CD4-positive, alpha-beta T cell treated with Interleukin-17A for 4 hours (primary cell): Measurements from ENCODE around the gene CSMD2.

Experiments used
- DNase-seq: peaks from one replicate; pipeline ENCODE4 v3.0.0-alpha.2; 2020; ENCODE audit warnings: mixed read lengths

CSMD2 gene

DNA sequence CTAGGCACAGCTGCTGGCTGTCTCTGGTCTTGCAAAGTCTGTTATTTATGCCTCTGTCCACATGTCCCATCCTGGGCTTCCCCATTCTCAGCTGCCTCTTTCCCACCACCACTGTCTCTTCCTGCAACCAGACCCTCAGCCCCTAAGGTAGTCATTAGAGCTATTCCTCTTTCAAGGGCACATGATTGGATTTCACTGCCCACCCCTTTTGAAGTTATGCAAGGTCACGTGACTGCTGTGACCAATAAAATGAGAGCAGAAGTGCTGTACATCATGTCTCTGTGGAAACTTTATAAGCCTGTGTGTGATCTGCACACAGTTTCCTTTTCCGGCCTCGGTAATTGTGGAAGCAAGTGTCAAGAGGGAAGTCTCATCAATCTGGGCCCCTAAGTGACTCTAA lies 437.7 kb downstream of the CSMD2 start:
- no peak for DNase-seq

DNA sequence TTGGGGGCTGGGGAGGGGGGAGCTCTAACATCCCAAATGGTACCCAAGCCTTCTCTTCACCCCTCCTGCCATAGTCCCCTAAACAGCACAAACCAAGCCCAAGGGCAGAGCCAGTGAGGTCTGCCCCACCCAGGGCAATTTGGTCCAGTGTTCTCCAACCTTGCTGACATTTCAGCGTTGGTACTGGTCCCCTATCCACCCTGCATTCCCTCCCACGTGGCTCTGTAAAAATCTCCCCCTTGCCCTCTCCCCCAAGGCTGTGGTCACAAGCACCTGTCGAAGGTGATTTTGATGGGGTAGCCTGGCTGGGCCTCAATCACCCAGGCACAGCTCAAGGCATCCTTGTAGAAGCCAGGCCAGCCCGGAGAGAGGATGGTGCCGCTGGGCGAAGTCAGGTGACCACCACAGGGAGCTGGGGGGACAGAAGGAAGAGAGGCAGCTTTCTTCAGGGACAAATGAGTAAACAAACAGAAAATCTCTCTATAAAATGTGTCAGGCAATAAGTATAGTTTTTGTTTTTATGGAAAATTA lies 438.7 kb downstream of the CSMD2 start:
- DNase-seq = no peak

DNA sequence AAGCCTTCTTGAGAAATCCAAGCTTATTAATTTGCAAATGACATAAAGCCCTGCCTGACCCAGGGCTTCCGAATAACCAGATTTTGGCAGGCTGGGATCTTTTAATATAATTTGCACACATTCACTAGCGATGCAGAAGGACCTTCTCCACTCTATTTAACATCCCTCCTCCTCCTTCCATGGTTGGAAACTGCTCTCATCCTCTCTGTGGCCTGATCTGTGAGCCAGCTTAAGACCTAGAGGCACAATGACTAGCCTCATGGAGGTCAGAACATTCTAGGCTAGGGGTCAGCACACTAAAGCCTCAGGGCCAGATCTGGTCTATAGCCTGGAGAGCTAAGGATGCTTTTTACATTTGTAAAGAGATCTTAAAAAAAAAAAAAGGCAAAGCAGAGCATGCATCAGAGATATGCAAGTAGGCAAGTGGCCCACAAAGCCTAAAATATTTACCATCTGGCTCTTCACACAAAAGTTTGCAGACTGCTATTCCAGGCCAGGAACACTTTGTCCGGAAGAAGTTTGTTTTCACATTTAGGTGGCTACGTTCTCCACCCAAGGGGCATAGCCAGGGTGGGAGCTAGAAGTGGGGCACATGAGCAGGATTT lies 439.4 kb downstream of the CSMD2 start:
- DNase-seq = no peak

DNA sequence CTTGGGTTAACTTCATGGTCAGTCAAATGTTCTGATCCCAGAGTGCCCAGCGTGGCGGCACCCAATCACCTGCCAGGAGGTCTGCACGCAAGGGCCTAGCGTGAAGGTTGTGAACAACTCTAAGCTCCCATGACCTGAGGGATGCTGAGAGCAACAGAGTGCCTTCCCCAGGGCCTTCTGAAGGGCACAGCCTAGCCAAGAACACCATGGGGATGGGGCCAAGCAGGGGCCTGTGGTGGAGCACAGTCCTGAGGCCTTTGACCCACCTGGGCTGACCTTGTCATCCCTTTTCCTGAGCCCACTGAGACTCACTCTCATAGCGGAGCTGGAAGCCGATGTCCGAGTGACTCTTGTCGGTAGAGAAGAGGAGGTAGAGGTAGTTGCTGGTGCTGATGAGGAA lies 440.0 kb downstream of the CSMD2 start:
- DNase-seq = no peak

DNA sequence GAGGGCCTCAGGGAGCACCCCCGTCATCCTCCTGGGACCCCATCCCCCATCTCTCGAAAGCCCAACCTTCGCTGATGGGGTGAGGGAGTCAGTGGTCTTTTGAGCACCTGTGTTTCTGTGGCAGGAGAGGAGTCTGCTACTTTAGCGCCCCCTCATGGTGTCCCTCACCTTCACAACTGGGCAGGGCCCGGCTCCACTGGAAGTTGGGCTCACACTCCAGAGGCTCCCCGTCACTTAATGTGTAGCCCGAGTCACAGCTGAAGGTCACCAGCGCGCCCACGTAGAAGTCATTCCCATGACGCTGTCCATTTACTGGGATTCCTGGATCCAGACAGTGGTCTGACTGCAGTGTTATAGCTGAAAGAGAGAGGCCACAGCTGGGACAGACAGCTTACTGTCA lies 440.7 kb downstream of the CSMD2 start:
- DNase-seq = no peak

DNA sequence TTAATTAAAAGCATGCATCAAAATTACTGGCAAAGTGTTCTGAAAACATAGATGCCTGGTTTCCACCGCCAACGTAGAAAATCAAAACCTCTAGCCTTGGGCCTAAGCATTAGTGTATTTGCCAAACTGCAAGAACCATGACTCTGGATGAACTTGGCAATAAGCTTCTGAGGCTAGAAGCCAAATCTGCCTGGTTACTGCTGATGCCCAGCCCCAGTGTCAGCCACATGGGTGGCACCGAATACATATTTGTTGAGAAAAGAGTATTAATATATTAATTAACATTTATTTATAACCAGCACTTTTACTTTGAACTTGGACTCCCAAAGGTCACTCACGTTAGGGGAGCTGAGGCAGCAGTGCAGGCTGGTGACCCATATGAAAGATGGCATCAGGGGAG lies 441.8 kb downstream of the CSMD2 start:
- DNase-seq = no peak

DNA sequence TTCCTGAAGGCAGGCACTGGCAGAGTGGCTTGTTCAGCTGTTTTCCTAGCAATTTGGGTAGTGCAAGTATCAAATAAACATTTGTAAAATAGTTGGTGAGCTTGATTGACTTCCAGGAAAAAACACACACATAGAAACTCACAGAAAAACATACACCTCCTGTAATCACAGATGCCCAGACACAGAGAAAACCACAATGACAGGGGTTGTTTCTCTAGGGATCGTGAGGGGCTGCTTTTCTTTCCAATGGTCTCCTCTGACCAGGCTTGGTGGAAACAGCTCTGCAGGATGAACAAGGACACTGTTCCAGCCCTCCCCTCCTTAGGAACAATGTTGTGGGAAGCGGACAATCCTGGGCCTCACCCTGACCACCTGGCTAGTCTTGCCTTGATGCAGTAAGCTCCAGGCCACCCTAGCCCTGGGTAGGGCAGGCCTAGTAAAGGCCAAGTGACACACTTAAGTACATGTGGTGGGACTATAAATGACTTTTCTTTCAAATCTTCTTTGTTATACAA lies 443.7 kb downstream of the CSMD2 start:
- no peak for DNase-seq

DNA sequence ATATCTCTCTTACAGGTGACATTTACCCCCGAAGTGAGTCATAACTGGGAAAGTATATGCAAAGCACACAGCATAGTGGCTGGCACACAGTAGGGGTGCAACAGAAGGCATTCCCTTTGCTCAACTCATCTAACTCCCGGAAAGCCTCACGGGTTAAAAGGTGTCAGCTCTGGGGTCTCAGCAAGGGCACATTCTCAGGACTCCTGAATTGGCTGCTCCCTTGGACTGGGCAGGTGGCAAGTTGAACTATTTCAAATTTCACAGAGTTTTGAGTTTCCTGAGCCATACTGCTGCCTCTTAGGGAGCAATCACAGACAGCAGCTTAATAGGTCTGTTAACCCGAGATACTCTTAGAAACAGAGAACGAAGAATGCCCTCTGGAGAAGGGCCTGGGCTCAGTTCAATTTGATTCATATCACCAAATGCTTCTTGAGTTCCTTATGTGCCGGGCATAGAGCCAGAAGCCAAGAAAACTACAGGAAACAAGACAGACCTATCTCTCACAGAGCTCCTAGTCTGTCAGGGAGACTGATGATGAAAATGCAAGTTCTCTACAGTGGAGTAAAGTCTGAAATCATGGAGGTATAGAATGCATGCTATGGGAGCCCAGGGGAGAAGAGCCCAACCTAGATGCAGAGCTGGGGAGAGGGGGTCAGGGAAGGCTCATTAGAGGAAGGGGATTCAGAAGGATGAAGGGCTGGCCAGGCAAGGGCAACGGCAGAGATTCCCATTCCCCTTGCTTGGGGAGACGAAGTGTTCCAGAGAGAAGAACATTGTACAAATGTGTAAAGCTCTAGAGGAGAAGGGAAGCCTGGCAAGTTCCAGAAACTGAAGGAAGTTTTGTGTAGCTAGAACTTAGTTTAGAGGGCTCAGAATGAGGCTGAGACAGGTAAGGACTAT lies 445.0 kb downstream of the CSMD2 start:
- DNase-seq = no peak

DNA sequence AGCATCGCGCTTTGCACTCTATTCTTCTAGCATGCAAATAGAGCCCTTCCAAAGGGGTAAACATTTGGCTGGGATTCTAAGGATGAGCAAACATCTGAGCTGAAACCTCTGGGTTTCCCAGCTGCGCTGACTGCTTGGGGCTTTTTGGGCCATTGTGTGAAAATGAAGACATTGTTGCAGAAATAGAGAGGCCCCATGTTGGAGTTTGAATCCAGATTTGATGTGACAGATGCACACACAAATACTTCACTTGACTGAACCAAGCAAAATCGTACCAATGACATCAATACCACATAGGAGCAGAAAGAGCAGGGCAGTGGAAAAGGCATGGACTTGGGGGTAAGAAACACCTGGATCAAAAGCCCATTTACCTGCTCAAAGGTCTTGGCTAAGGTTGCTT lies 445.7 kb downstream of the CSMD2 start:
- DNase-seq = no peak

DNA sequence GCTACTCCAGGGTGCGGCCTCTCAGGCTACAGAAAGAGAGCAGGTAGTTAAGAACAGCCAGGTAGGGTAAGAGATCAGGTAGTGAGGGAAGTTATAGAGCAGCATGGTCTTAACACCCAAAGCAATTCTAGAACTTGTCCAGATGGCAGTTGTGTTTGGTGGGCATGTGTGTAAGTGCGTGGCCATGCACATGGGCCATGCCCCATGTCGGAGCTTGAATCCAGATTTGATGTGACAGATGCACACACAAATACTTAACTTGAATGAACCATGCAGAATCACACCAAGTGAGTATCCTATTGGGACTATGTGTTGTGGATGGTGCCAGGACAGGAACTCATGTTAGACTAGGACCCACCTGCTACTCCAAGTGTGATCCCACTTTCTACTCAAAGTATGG lies 446.8 kb downstream of the CSMD2 start:
- DNase-seq = no peak

DNA sequence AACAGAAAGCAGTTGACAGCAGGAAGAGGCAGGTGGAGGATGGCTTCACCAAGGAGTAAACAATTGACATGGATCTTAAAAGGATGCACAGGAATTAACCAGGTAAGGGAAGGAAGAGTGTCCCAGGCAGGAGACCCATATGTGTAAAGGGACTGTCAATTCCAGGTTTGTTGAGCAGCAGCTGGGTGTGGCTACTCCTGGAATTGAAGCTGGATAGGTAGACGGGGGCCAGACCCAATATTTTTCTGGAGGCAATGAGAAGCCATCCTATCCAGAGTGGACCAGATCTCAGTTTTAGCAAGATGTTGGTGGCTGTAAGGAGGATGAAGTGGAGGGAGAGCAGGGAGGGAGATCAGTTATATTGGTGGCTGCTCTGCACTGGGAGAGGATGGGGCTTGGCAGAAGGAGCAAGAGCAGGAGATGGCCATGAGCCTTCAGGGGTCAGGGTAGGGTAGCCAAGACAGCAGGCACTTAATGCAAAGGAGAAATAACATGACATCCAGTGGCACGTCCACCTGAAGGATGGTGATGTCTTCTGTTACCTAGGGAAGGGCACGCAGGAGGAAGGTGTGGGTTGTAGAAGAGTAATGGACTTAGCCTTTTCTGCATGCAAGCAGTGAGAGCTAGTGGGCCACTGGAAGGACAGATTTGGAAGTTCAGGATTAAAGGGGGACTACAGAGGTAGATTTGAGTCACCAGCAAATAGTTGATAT lies 447.9 kb downstream of the CSMD2 start:
- DNase-seq = no peak

DNA sequence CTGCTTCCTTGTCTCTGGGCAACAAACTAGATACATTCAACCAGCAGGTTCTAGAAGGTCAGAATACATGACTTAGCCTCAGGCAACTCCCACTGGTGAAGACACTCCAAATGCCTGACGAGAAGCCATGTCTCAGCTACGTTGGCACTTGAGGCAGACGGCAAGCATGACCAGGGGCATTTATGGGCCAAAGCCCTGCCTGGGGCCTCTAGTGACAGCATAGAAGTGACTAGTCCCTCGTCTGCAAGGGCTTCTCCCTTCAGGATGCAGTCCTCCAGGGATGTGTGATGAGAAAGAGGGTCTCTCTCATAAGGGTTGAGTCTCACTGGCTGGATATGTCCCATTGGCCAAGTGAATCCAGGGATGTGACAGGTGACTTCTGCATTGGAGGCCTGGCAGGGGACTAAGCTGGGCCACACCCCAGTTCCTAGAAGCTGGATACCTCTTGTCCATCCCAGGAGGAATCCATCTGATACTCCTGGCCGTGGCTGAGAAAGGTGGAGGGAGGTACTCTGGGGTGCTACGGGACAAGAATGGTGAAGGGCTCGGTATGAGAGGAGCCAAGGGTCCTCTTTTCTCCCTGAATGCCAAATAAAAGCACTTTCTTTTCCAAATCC lies 449.7 kb downstream of the CSMD2 start:
- no peak for DNase-seq

DNA sequence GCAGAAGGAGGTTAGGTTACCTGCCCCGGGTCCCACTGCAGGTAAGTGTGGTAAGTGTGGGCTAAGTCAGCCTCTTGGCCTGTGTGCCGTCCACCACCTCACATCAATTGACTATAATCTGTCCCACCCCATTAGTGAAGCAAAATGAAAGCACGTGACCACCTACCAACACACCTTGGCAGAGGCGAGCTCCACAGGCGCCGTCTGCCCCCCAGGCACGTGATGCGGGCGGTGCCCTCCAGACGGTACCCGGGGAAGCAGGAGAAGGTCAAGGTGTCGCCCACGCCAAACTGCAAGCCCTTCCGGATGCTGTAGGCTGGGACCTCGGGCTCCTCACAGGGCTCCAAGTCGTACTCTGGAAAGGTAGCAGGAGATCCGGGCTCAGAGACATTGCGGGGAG lies 450.6 kb downstream of the CSMD2 start:
- DNase-seq = no peak

DNA sequence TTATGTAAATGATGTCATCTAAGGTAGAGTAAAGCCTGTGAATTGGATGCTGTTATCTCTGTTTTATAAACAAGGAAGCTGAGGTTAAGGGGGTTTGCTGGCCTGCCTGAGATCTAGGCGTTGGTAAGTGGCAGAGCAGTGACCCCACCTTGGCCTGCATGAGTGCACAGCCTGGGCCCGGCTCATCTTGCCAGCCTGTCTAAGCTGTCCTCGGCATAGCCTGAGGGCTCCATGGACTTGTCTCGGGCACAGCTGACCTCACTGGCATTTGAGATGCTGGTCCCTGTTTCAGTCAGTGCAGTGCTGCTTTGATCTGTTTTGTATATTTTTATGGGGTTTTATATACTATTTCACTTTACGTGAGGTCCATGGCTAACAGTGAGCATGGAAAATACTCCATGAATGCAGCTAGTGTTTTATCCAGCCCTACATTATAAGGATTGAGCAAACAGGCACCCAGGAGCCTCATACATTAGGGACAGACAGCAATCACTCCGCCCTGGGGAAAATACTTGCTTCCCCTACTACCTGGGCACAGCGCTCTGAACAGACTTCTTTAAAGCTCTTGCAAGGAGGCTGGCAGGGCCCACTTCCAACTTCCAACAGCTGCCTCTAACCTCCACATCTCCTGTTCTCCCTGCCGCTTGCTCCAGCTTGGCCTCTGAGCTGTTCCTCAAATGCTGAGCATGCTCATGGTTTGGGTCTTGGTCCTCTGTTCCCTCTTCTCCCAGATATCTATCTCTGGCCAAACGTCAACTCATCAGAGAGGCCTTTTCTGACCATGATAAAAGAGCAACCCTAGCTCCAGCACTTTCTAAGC lies 451.8 kb downstream of the CSMD2 start:
- DNase-seq = no peak

DNA sequence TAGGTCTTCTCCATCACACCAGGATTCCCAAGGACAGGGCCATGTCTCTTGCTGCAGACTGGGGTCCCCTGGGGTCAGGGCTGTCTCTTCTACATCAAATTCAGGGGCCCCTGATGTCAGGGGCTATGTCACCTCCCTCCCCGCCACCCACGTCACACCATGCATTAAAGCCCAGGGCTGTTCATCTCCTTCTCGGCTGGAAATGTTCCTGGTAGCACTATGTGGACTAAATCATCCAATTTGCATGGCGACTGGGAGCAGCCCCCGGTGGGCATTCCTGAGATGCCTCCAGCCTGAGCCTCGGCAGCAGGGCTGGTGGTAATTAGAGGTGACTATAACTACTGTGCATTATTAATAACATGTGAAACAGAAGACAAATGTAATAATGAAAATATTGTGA lies 452.8 kb downstream of the CSMD2 start:
- DNase-seq = no peak

DNA sequence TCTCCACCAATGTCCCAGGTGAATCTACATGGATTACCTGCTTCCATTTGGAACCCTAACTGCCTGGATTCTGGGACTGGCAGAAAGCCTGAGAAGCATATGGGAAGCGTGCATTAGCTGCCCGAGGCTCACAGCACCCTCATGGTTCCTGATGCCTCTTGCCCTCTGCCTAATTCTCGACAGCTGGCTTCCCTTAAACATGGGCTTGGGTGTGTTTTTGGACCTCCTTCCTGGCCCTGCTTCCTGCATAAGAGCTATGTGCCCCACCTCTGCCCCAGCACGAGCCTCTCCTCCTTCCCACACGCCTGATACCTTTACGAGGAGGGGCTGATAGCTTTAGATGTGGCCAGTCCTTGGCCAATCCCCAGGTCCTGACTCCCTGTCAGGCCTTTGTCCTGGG lies 453.5 kb downstream of the CSMD2 start:
- no peak for DNase-seq

DNA sequence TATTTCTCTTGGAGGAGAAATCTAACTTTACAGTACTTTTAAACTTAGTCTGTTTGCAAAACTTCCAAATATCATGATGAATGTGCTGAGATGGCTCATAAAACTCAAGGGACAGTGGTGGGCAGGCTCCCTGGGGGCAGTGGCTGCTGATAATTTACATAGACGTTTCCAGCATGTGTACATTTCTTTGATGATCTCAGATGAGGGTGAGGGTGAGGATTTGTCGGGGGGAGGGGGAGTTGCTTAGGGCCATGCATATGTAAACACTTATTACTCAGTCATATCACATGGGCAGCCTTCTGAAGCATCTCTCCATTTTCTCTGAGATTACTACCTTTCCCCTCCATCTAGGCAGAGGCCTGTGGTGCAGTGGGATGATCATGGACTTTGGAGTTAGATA lies 454.1 kb downstream of the CSMD2 start:
- DNase-seq = no peak

DNA sequence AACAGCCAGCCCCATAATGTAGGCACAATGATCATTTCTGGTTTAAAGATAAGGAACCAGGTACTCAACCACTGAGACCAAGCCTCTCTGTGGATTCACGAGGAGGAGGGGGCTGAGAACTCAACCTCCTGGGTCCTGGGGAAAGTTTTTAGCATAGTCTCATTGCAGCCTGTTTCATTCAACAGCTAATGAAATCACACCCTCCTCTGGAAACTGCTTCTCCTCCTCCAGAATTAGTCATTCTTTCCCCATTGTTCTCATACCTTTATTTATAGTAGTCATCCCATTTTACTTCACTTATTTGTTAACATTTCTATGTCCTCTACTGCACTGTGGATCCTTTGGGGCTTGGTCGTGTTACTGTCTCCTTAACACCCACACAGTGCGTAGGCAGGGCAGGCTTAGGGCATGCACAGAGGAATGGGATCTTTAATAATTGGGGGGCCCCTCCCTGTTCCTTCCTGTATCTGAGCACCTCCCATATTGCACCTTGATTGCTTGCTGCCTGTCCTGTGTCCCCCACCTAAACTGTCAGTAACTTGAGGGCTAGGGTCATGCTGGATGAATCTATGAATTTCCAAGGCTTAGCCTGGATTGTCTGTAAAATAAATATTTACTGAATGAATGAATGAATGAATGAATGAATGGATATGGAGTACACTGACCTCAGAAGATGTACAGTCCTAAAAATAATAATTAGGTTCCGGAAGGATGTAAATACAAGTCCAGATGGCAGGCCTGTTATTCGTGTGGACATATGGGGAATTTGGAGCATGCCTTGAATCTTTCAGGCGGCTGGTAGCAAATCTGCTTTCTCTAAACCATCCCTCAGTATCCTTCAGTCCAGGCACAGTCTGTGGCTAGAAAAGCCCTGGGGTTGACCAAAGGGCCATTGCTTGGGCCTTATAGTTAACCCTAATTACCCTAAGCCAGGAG lies 455.0 kb downstream of the CSMD2 start:
- no peak for DNase-seq

DNA sequence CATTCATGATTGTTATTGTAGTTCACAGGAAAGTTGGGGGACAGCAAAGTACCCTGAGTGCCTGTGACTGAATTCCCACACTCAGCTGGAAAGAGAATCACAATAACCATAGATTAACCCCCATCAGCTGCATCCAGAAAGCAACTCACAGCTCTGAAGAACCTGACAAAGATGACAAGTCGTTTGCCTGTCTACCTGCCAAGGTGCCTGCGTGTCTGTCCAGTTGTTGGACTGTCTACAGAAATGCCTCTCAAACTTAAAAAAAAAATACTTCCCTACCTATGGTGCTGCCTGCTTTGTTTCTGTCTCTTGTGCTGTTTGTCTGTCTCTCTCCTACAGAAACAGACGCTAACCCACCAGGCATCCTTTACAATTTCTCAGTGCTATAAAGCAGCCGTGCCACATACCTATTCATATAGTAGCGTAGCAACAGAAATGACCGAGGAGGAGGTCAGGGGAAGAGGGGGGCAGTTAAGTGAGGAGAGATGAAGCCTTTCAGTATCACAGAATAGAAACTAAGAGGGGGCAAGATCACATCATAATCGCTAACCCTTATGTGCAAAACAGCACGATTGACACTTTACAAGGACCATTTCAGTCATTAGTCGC lies 455.8 kb downstream of the CSMD2 start:
- no peak for DNase-seq

DNA sequence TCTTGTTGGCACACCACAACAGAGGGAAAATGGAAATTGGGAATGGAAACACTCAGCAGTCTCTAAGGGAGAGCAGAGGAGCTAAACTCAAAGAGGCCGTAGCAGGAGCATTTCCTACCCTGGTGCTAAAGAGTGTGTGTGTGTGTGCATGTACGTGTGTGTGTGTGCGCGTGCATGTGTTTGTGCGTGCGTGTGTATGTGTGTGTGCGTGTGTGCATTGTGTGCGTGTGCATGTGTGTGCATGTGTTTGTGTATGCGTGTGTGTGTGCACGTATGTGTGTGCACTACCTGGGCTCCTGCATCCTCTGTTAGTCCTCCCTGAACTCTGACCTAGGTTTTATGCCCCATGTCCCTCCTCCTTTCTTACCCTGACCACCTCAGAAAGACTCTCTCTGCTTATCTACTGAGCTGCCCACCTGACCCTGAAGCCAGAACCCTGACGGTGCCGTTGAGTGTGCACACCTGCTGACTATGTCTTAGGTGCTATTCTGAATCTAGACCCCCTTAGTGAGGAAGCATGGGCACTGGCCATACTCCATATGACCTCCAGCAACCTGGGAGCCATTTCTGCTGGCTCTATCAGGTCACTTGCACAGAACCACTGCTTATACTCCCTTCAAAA lies 458.3 kb downstream of the CSMD2 start:
- no peak for DNase-seq
